WTC11 (cell line): ENCODE data around the gene FSTL1. TPM values are rescaled to one million over a fixed set of nuclear protein-coding genes. Genes with fewer than 3 reads are reported as not detected.

Experiments used
- ATAC-seq: fragments of 200-7000 bp; cut with Tn5 transposase; 2 replicates; pipeline ENCODE4 v1.10.0; 2021; ENCODE audit warnings: mild to moderate bottlenecking, moderate library complexity
- CTCF ChIA-PET: fragments of 300-600 bp; sonication (Branson Sonifier 250); formaldehyde crosslinking; loops from one replicate; lab custom pipeline; 2021; ENCODE audit warnings: antibody characterized with exemption; lab: Charles Lee
- POLR2A ChIA-PET: fragments of 350-600 bp; sonication (Branson Sonifier 250); formaldehyde crosslinking; loops from one replicate; lab custom pipeline; 2021; ENCODE audit warnings: antibody characterized with exemption; lab: Charles Lee
- DNase-seq: peaks from one replicate; pipeline ENCODE4 v3.0.0; 2021; ENCODE audit warnings: low spot score
- H3K27ac Mint-ChIP-seq: 2 replicates; pipeline ENCODE4 v1.8.0; 2021; ENCODE audit warnings: mixed read lengths
- H3K27me3 Mint-ChIP-seq: 2 replicates; pipeline ENCODE4 v1.8.0; 2021; ENCODE audit warnings: low read depth, mild to moderate bottlenecking, moderate library complexity, mixed read lengths
- H3K36me3 Mint-ChIP-seq: 2 replicates; pipeline ENCODE4 v1.8.0; 2021; ENCODE audit warnings: mixed read lengths
- H3K4me1 Mint-ChIP-seq: 2 replicates; pipeline ENCODE4 v1.8.0; 2022; ENCODE audit warnings: mixed read lengths
- H3K4me3 Mint-ChIP-seq: 2 replicates; pipeline ENCODE4 v1.8.0; 2021; ENCODE audit warnings: mild to moderate bottlenecking, moderate library complexity, mixed read lengths
- H3K9me3 Mint-ChIP-seq: 2 replicates; pipeline ENCODE4 v1.8.0; 2021; ENCODE audit warnings: mixed read lengths
- AR ChIP-seq: fragments of 250-450 bp; sonication (Bioruptor Pico); IDR thresholded peaks from 2 replicates; pipeline ENCODE4 v1.9.0; 2021; ENCODE audit warnings: mild to moderate bottlenecking
- CBFB ChIP-seq: sonication (generic); formaldehyde crosslinking; IDR thresholded peaks from 2 replicates; pipeline ENCODE4 v1.8.1; 2022; ENCODE audit warnings: mild to moderate bottlenecking, low read depth, missing genetic modification reagents
- FOXJ3 ChIP-seq: sonication (generic); formaldehyde crosslinking; IDR thresholded peaks from 2 replicates; pipeline ENCODE4 v1.9.0; 2021; ENCODE audit warnings: missing genetic modification reagents, mild to moderate bottlenecking, borderline replicate concordance
- HMGA2 ChIP-seq: fragments of 250-450 bp; sonication (Bioruptor Pico); IDR thresholded peaks from 2 replicates; pipeline ENCODE4 v1.4.0; 2021; ENCODE audit warnings: mild to moderate bottlenecking, moderate library complexity
- IRF2 ChIP-seq: sonication (generic); formaldehyde crosslinking; IDR thresholded peaks from 2 replicates; pipeline ENCODE4 v1.8.0; 2022; ENCODE audit warnings: low read depth, missing genetic modification reagents, borderline replicate concordance
- JAZF1 ChIP-seq: fragments of 250-450 bp; sonication (Bioruptor Pico); IDR thresholded peaks from 2 replicates; pipeline ENCODE4 v1.9.0; 2021; ENCODE audit warnings: moderate library complexity, mild to moderate bottlenecking, inconsistent platforms
- MLX ChIP-seq: sonication (generic); formaldehyde crosslinking; IDR thresholded peaks from 2 replicates; pipeline ENCODE4 v1.8.1; 2023; ENCODE audit warnings: mild to moderate bottlenecking, missing genetic modification reagents, moderate library complexity
- MXD4 ChIP-seq: fragments of 250-450 bp; sonication (Bioruptor Pico); IDR thresholded peaks from 2 replicates; pipeline ENCODE4 v1.8.0; 2021; ENCODE audit warnings: mild to moderate bottlenecking, moderate library complexity, borderline replicate concordance
- PRRX2 ChIP-seq: fragments of 250-450 bp; sonication (Bioruptor Pico); IDR thresholded peaks from 2 replicates; pipeline ENCODE4 v1.8.0; 2021; ENCODE audit warnings: mild to moderate bottlenecking
- SMAD3 ChIP-seq: sonication (generic); formaldehyde crosslinking; IDR thresholded peaks from 2 replicates; pipeline ENCODE4 v1.8.0; 2022; ENCODE audit warnings: missing genetic modification reagents, mild to moderate bottlenecking, borderline replicate concordance
- TEAD4 ChIP-seq: sonication (generic); formaldehyde crosslinking; IDR thresholded peaks from 2 replicates; pipeline ENCODE4 v1.8.0; 2022; ENCODE audit warnings: mild to moderate bottlenecking, missing genetic modification reagents
- USF1 ChIP-seq: sonication (generic); formaldehyde crosslinking; IDR thresholded peaks from 2 replicates; pipeline ENCODE4 v1.8.0; 2022; ENCODE audit warnings: mild to moderate bottlenecking, missing genetic modification reagents
- ZBTB21 ChIP-seq: sonication (generic); formaldehyde crosslinking; IDR thresholded peaks from 2 replicates; pipeline ENCODE4 v1.8.1; 2023; ENCODE audit warnings: mild to moderate bottlenecking, missing genetic modification reagents, borderline replicate concordance
- ZNF138 ChIP-seq: sonication (generic); formaldehyde crosslinking; conservative IDR thresholded peaks from 2 replicates; pipeline ENCODE4 v1.8.1; 2022; ENCODE audit warnings: mild to moderate bottlenecking, moderate library complexity, missing genetic modification reagents
- ZNF317 ChIP-seq: sonication (generic); formaldehyde crosslinking; IDR thresholded peaks from 2 replicates; pipeline ENCODE4 v1.8.1; 2023; ENCODE audit warnings: low read depth, mild to moderate bottlenecking, moderate library complexity, missing genetic modification reagents, borderline replicate concordance
- ZNF396 ChIP-seq: fragments of 250-450 bp; sonication (Bioruptor Pico); IDR thresholded peaks from 2 replicates; pipeline ENCODE4 v1.8.0; 2021; ENCODE audit warnings: mild to moderate bottlenecking, moderate library complexity, borderline replicate concordance
- ZNF416 ChIP-seq: fragments of 250-450 bp; sonication (Bioruptor Pico); IDR thresholded peaks from 2 replicates; pipeline ENCODE4 v1.9.0; 2021; ENCODE audit warnings: mild to moderate bottlenecking, inconsistent platforms
- ZNF512 ChIP-seq: sonication (generic); formaldehyde crosslinking; IDR thresholded peaks from 2 replicates; pipeline ENCODE4 v1.8.1; 2022; ENCODE audit warnings: missing genetic modification reagents, borderline replicate concordance
- ZNF532 ChIP-seq: fragments of 250-450 bp; sonication (Bioruptor Pico); IDR thresholded peaks from 2 replicates; pipeline ENCODE4 v1.9.0; 2021; ENCODE audit warnings: mild to moderate bottlenecking, borderline replicate concordance
- total RNA-seq: library from RNA; stranded (reverse); gene quantifications from 3 replicates; pipeline ENCODE4 v1.2.3, GENCODE V29; 2021
- TF ChIP-seq, protein P1 (sequence below): sonication (generic); formaldehyde crosslinking; IDR thresholded peaks from 2 replicates; pipeline ENCODE4 v1.8.0; 2022; ENCODE audit warnings: mild to moderate bottlenecking, missing genetic modification reagents
- TF ChIP-seq, protein P2 (sequence below): fragments of 250-450 bp; sonication (Bioruptor Pico); IDR thresholded peaks from 2 replicates; pipeline ENCODE4 v2.1.2; 2022; ENCODE audit warnings: mild to moderate bottlenecking, moderate library complexity

FSTL1 gene
- total RNA-seq, 1 experiment from 2014 or later: 271 TPM

GRCh38 chr3:120424506-120424905 is 26.3 kb downstream of the FSTL1 start:
- CTCF ChIA-PET: interaction anchor here (0.7 to 1.1 kb wide), 2 partner anchors 17 to 19 kb away, joined by 3 read pairs; no protein-coding TSS in a partner anchor
- no peak for ATAC-seq
- Mint-ChIP-seq H3K27ac (peak overlapping the region; percentile 26; the same call in 1 of the 2 replicates), H3K4me3 (no peak overlapping the region), H3K4me1 (peaks cover 32% of the 10 kb centered on the region), H3K36me3 (peaks cover 11% of the 10 kb centered on the region), H3K9me3 (no peaks in the 10 kb centered on the region), H3K27me3 (no peaks in the 10 kb centered on the region)
- no peak for DNase-seq
- POLR2A ChIA-PET: no interaction called here
- no peak for TF ChIP-seq USF1 (CRISPR knock-in tag)
- no peak for TF ChIP-seq HMGA2 (CRISPR knock-in tag)
- no peak for TF ChIP-seq CBFB (CRISPR knock-in tag)
- TF ChIP-seq, protein P1, sequence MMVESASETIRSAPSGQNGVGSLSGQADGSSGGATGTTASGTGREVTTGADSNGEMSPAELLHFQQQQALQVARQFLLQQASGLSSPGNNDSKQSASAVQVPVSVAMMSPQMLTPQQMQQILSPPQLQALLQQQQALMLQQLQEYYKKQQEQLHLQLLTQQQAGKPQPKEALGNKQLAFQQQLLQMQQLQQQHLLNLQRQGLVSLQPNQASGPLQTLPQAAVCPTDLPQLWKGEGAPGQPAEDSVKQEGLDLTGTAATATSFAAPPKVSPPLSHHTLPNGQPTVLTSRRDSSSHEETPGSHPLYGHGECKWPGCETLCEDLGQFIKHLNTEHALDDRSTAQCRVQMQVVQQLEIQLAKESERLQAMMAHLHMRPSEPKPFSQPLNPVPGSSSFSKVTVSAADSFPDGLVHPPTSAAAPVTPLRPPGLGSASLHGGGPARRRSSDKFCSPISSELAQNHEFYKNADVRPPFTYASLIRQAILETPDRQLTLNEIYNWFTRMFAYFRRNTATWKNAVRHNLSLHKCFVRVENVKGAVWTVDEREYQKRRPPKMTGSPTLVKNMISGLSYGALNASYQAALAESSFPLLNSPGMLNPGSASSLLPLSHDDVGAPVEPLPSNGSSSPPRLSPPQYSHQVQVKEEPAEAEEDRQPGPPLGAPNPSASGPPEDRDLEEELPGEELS (CRISPR knock-in tag): no peak

DNA sequence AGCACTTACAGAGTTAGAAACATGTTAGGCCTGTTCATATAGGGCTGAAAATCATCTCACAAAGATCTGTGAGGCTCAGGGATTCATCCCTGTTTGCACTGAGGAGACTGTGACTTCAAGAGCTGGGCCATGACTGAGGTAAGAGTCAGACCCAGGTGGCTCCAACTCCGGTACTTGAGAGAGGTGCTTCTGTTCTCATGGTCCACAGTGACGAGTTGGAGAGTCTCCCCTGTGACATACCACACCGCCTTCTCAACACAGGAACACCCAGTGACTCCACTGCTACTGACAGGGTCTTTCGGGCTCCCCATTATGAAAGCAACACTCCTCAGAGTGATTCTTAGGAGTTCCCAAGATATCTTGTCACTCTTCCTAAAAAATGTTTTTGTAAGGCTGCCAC is 27.4 kb downstream of the FSTL1 start:
- no peaks in the 10 kb centered on the region for H3K27me3 Mint-ChIP-seq
- no peak for TF ChIP-seq AR (CRISPR knock-in tag)
- TF ChIP-seq ZBTB21 (CRISPR knock-in tag): no peak
- TF ChIP-seq ZNF416 (CRISPR knock-in tag): no peak
- TF ChIP-seq TEAD4 (CRISPR knock-in tag): no peak
- TF ChIP-seq PRRX2 (CRISPR knock-in tag): no peak
- TF ChIP-seq JAZF1 (CRISPR knock-in tag): no peak
- TF ChIP-seq ZNF396 (CRISPR knock-in tag): no peak
- no peak for TF ChIP-seq MLX (CRISPR knock-in tag)
- TF ChIP-seq, protein P2, sequence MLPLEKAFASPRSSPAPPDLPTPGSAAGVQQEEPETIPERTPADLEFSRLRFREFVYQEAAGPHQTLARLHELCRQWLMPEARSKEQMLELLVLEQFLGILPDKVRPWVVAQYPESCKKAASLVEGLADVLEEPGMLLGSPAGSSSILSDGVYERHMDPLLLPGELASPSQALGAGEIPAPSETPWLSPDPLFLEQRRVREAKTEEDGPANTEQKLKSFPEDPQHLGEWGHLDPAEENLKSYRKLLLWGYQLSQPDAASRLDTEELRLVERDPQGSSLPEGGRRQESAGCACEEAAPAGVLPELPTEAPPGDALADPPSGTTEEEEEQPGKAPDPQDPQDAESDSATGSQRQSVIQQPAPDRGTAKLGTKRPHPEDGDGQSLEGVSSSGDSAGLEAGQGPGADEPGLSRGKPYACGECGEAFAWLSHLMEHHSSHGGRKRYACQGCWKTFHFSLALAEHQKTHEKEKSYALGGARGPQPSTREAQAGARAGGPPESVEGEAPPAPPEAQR (CRISPR knock-in tag): no peak
- TF ChIP-seq SMAD3 (CRISPR knock-in tag): no peak
- TF ChIP-seq ZNF532 (CRISPR knock-in tag): no peak
- no peak for TF ChIP-seq MXD4
- TF ChIP-seq ZNF512 (CRISPR knock-in tag): no peak
- no peak for TF ChIP-seq FOXJ3
- TF ChIP-seq ZNF317 (CRISPR knock-in tag): no peak
- no peak for TF ChIP-seq IRF2 (CRISPR knock-in tag)
- TF ChIP-seq ZNF138 (CRISPR knock-in tag): no peak

More for the DNA sequence above, 27.4 kb downstream of the FSTL1 start:
- peak overlapping the region; percentile 39; the same call in 1 of the 2 replicates for H3K27ac Mint-ChIP-seq
- ChIA-PET POLR2A (interaction anchor here (1.1 kb wide), 1 partner anchor 27 kb away, joined by 4 read pairs; the partner anchor contains the start of gene FSTL1), CTCF (interaction anchor here (1.3 to 8.1 kb wide), 2 partner anchors 9 to 134 kb away, joined by 3 to 161 read pairs; no protein-coding TSS in a partner anchor)
- ATAC-seq: no peak
- no peak for DNase-seq
- H3K4me3 Mint-ChIP-seq: no peak overlapping the region
- H3K4me1 Mint-ChIP-seq: peaks cover 33% of the 10 kb centered on the region
- peaks cover 3% of the 10 kb centered on the region; the same call in 1 of the 2 replicates for H3K36me3 Mint-ChIP-seq
- no peaks in the 10 kb centered on the region for H3K9me3 Mint-ChIP-seq
